ENCODE data around the gene PLTP. TPM values are rescaled to one million over a fixed set of nuclear protein-coding genes. Genes with fewer than 3 reads are reported as not detected.
"Not testable (repeated sequence)": the region's sequence is repeated elsewhere in the genome, so short reads cannot be mapped to it uniquely, and the experiment has no call there.

Gene PLTP
- total and polyA plus RNA-seq, 7 experiments from 2014 or later, result 0.31 to 0.44 (median 0.37) TPM; not detected in 3

GRCh38 chr20:45901332-45901731, 10.6 kb downstream of the PLTP start:
- H3K4me1 Mint-ChIP-seq; H3K4me3 ChIP-seq (ENCODE audit: low read length); H3K4me3 Mint-ChIP-seq; CTCF ChIA-PET; intact Hi-C loops (cut with micrococcal nuclease); H3K9me3 ChIP-seq (ENCODE audit: control insufficient read depth in 2 of 3, low read length in 3 of 3); POLR2A ChIA-PET; H3K27me3 ChIP-seq (ENCODE audit: control insufficient read depth in 2 of 2, insufficient read depth in 2 of 2, low read length in 2 of 2); H3K27ac Mint-ChIP-seq; H3K4me1 ChIP-seq (ENCODE audit: control insufficient read depth in 2 of 2, insufficient read depth in 2 of 2, low read length in 2 of 2); H3K27ac ChIP-seq (ENCODE audit: low read depth, low read length); H3K9me3 Mint-ChIP-seq; ATAC-seq; DNase-seq; H3K27me3 Mint-ChIP-seq: not testable (repeated sequence)
- peaks cover 0 to 19% (median 4%) of the 10 kb centered on the region in 5 donors for H3K36me3 Mint-ChIP-seq
- H3K36me3 ChIP-seq (ENCODE audit: control insufficient read depth in 2 of 3, insufficient read depth in 3 of 3, low read length in 3 of 3), result peaks cover 0 to 25% (median 0%) of the 10 kb centered on the region in 3 experiments

DNA sequence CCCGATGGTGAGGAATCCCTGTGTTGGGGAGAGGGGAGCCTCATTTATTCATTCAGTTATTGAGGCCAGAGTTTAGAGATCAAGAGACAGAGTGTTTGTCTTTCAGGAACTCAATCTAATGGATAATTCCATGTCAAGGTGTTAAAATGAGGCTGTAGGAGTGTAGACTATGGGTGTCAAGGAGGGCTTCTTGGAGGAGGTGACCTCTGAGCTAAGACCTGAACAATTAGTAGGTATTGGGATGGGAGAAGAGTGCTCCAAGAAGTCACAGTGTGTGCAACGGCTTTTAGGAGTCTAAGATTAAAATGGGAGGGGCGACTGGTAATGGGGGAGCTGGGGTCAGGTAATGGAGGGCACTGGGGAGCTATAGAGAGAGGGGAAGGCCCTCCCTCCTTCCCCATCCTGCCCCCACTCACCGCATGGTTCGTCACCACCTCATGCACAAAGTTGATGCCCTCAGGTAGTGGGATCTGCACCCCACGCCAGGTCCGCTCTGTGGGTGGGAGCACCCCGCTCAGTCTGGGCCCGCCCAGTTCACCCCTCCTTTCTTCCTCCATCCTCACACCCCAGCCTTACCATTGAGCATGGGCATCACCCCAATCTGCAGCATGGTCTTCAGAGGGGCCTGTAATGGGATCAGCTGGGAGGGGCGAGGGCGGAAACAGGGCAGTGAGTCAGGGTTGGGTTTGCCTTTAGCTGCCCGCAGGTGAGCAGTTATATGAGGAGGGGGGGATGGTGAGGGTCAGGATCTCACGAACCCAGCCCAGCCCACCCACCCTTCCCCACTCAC, 12.7 kb downstream of the PLTP start:
- no peaks in the 10 kb centered on the region for H3K27me3 Mint-ChIP-seq
- Histone ChIP-seq H3K27ac (ENCODE audit: low read depth, low read length) (no peak overlapping the region), H3K4me1 (ENCODE audit: control insufficient read depth in 2 of 2, insufficient read depth in 2 of 2, low read length in 2 of 2) (peaks cover 0 to 2% of the 10 kb centered on the region in 2 donors), H3K36me3 (ENCODE audit: control insufficient read depth in 2 of 3, insufficient read depth in 3 of 3, low read length in 3 of 3) (peaks cover 0 to 37% (median 0%) of the 10 kb centered on the region in 3 experiments), H3K9me3 (ENCODE audit: control insufficient read depth in 2 of 3, low read length in 3 of 3) (no peaks in the 10 kb centered on the region), H3K4me3 (ENCODE audit: low read length) (no peak overlapping the region), H3K27me3 (ENCODE audit: control insufficient read depth in 2 of 2, insufficient read depth in 2 of 2, low read length in 2 of 2) (no peaks in the 10 kb centered on the region)
- DNase-seq, result no peak
- CTCF ChIA-PET, result interaction anchor here (0.8 kb wide), 1 partner anchor 10 kb away, joined by 4 read pairs; no protein-coding TSS in a partner anchor
- H3K4me1 Mint-ChIP-seq, result peaks cover 0 to 2% (median 0%) of the 10 kb centered on the region in 7 donors
- no peaks in the 10 kb centered on the region for H3K9me3 Mint-ChIP-seq
- no peak for ATAC-seq
- intact Hi-C loops (cut with micrococcal nuclease), result no loop called here
- peak overlapping the region in 2 of 9 donors; percentile 8 to 78 for H3K27ac Mint-ChIP-seq
- POLR2A ChIA-PET, result interaction anchor here (1.2 kb wide), 1 partner anchor 9 kb away, joined by 3 read pairs; the partner anchor contains the start of genes CTSA and NEURL2
- H3K4me3 Mint-ChIP-seq, result no peak overlapping the region
- peaks cover 2 to 22% (median 4%) of the 10 kb centered on the region in 5 donors for H3K36me3 Mint-ChIP-seq

GRCh38 chr20:45898285-45898684, 13.7 kb downstream of the PLTP start:
- H3K9me3 ChIP-seq (ENCODE audit: control insufficient read depth in 2 of 3, low read length in 3 of 3), result no peaks in the 10 kb centered on the region
- H3K4me3 ChIP-seq (ENCODE audit: low read length), result no peak overlapping the region
- Mint-ChIP-seq H3K4me3 (no peak overlapping the region), H3K27ac (no peak overlapping the region), H3K4me1 (peaks cover 0 to 9% (median 4%) of the 10 kb centered on the region in 7 donors), H3K36me3 (peaks cover 4 to 27% (median 8%) of the 10 kb centered on the region in 5 donors), H3K9me3 (no peaks in the 10 kb centered on the region), H3K27me3 (no peaks in the 10 kb centered on the region)
- DNase-seq (no peak), ATAC-seq (no peak)
- H3K36me3 ChIP-seq (ENCODE audit: control insufficient read depth in 2 of 3, insufficient read depth in 3 of 3, low read length in 3 of 3), result peaks cover 0 to 44% (median 4%) of the 10 kb centered on the region in 3 experiments
- ChIA-PET CTCF (no interaction called here), POLR2A (interaction anchor here (1.7 kb wide), 1 partner anchor 17 kb away, joined by 4 read pairs; the partner anchor contains the start of gene ZSWIM1)
- no peak overlapping the region for H3K27ac ChIP-seq (ENCODE audit: low read depth, low read length)
- H3K27me3 ChIP-seq (ENCODE audit: control insufficient read depth in 2 of 2, insufficient read depth in 2 of 2, low read length in 2 of 2), result no peaks in the 10 kb centered on the region
- intact Hi-C loops (cut with micrococcal nuclease), result no loop called here
- H3K4me1 ChIP-seq (ENCODE audit: control insufficient read depth in 2 of 2, insufficient read depth in 2 of 2, low read length in 2 of 2), result peaks cover 0 to 7% of the 10 kb centered on the region in 2 donors

GRCh38 chr20:45897692-45898091, 14.3 kb downstream of the PLTP start:
- ChIA-PET POLR2A (interaction anchor here (1.7 kb wide), 1 partner anchor 17 kb away, joined by 4 read pairs; the partner anchor contains the start of gene ZSWIM1), CTCF (no interaction called here)
- Histone ChIP-seq H3K27ac (ENCODE audit: low read depth, low read length) (no peak overlapping the region), H3K4me3 (ENCODE audit: low read length) (no peak overlapping the region), H3K4me1 (ENCODE audit: control insufficient read depth in 2 of 2, insufficient read depth in 2 of 2, low read length in 2 of 2) (peaks cover 4 to 13% of the 10 kb centered on the region in 2 donors), H3K36me3 (ENCODE audit: control insufficient read depth in 2 of 3, insufficient read depth in 3 of 3, low read length in 3 of 3) (peaks cover 0 to 44% (median 4%) of the 10 kb centered on the region in 3 experiments), H3K9me3 (ENCODE audit: control insufficient read depth in 2 of 3, low read length in 3 of 3) (no peaks in the 10 kb centered on the region), H3K27me3 (ENCODE audit: control insufficient read depth in 2 of 2, insufficient read depth in 2 of 2, low read length in 2 of 2) (no peaks in the 10 kb centered on the region)
- ATAC-seq (no peak), DNase-seq (no peak)
- intact Hi-C loops (cut with micrococcal nuclease), result no loop called here
- no peaks in the 10 kb centered on the region for H3K27me3 Mint-ChIP-seq
- H3K9me3 Mint-ChIP-seq, result no peaks in the 10 kb centered on the region
- H3K4me3 Mint-ChIP-seq, result no peak overlapping the region
- peaks cover 2 to 15% (median 9%) of the 10 kb centered on the region in 7 donors for H3K4me1 Mint-ChIP-seq
- peaks cover 4 to 27% (median 8%) of the 10 kb centered on the region in 5 donors for H3K36me3 Mint-ChIP-seq
- no peak overlapping the region for H3K27ac Mint-ChIP-seq

DNA sequence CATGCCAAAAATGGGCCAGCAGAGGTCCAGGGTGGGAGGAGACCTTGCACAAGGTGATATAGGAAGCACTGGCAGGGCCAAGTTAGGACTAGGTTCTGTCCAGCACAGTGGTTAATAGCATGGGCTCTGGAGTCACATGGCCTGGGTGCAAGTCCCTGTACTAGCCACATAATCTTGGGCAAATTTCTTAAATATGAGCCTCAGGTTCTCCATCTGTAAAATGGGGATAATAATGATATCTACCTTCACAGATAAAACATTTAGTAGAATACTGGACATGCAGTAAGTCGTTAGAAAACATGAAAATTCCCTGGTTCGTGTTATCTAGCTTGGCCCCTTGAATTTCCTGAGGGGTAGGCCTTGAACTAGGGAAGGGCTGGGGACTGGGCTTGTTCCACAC, 14.7 kb downstream of the PLTP start:
- Mint-ChIP-seq H3K27ac (no peak overlapping the region), H3K36me3 (peaks cover 4 to 27% (median 8%) of the 10 kb centered on the region in 5 donors), H3K27me3 (no peaks in the 10 kb centered on the region), H3K9me3 (no peaks in the 10 kb centered on the region), H3K4me1 (peaks cover 6 to 19% (median 13%) of the 10 kb centered on the region in 7 donors), H3K4me3 (no peak overlapping the region)
- no peaks in the 10 kb centered on the region for H3K27me3 ChIP-seq (ENCODE audit: control insufficient read depth in 2 of 2, insufficient read depth in 2 of 2, low read length in 2 of 2)
- no peaks in the 10 kb centered on the region for H3K9me3 ChIP-seq (ENCODE audit: control insufficient read depth in 2 of 3, low read length in 3 of 3)
- intact Hi-C loops (cut with micrococcal nuclease), result no loop called here
- ATAC-seq, result no peak
- ChIA-PET POLR2A (interaction anchor here (1.7 kb wide), 1 partner anchor 16 kb away, joined by 4 read pairs; the partner anchor contains the start of gene ZSWIM1), CTCF (no interaction called here)
- H3K4me3 ChIP-seq (ENCODE audit: low read length), result no peak overlapping the region
- peaks cover 0 to 44% (median 4%) of the 10 kb centered on the region in 3 experiments for H3K36me3 ChIP-seq (ENCODE audit: control insufficient read depth in 2 of 3, insufficient read depth in 3 of 3, low read length in 3 of 3)
- peaks cover 8 to 17% of the 10 kb centered on the region in 2 donors for H3K4me1 ChIP-seq (ENCODE audit: control insufficient read depth in 2 of 2, insufficient read depth in 2 of 2, low read length in 2 of 2)
- H3K27ac ChIP-seq (ENCODE audit: low read depth, low read length), result no peak overlapping the region
- DNase-seq, result no peak

- Histone ChIP-seq H3K4me1 (ENCODE audit: control insufficient read depth in 2 of 2, insufficient read depth in 2 of 2, low read length in 2 of 2) (peaks cover 14 to 23% of the 10 kb centered on the region in 2 donors), H3K27me3 (ENCODE audit: control insufficient read depth in 2 of 2, insufficient read depth in 2 of 2, low read length in 2 of 2) (no peaks in the 10 kb centered on the region), H3K4me3 (ENCODE audit: low read length) (no peak overlapping the region), H3K36me3 (ENCODE audit: control insufficient read depth in 2 of 3, insufficient read depth in 3 of 3, low read length in 3 of 3) (peaks cover 0 to 44% (median 4%) of the 10 kb centered on the region in 3 experiments), H3K27ac (ENCODE audit: low read depth, low read length) (no peak overlapping the region), H3K9me3 (ENCODE audit: control insufficient read depth in 2 of 3, low read length in 3 of 3) (no peaks in the 10 kb centered on the region)
- Mint-ChIP-seq H3K4me1 (peaks cover 10 to 24% (median 17%) of the 10 kb centered on the region in 7 donors), H3K36me3 (peaks cover 4 to 27% (median 8%) of the 10 kb centered on the region in 5 donors), H3K27ac (no peak overlapping the region), H3K27me3 (no peaks in the 10 kb centered on the region), H3K9me3 (no peaks in the 10 kb centered on the region), H3K4me3 (no peak overlapping the region)
- ATAC-seq, result no peak
- DNase-seq, result no peak
- intact Hi-C loops (cut with micrococcal nuclease), result no loop called here
- ChIA-PET CTCF (no interaction called here), POLR2A (no interaction called here)
These were observed 15.3 kb downstream of the PLTP start for GRCh38 chr20:45896641-45897161.
